Adrenal gland (tissue), 5 donors: Measurements from ENCODE around the gene KLK11.

ENCODE experiments used
- POLR2A ChIP-seq, 2 donors: fragments of 450-650 bp; IDR thresholded peaks; one replicate each; pipeline ENCODE4 v1.6.1; 2017; ENCODE audit warnings: antibody characterized with exemption in 2 of 2, mild to moderate bottlenecking in 2 of 2, moderate library complexity in 1 of 2
- TF ChIP-seq, protein P1 (sequence below), 6 experiments: fragments of 450-650 bp in 4 of 6; fragments of 200-600 bp in 2 of 6; sonication (generic) in 1 of 6; IDR thresholded peaks; 1 replicate in 5 of 6; 2 replicates in 1 of 6; pipeline versions ENCODE4 v1.5.1 to v1.8.0; 2016 to 2021; ENCODE audit warnings: antibody characterized with exemption in 6 of 6, mild to moderate bottlenecking in 2 of 6, moderate library complexity in 1 of 6
- donor health status: DM: no; HTN: no; CAD: no.

DNA sequence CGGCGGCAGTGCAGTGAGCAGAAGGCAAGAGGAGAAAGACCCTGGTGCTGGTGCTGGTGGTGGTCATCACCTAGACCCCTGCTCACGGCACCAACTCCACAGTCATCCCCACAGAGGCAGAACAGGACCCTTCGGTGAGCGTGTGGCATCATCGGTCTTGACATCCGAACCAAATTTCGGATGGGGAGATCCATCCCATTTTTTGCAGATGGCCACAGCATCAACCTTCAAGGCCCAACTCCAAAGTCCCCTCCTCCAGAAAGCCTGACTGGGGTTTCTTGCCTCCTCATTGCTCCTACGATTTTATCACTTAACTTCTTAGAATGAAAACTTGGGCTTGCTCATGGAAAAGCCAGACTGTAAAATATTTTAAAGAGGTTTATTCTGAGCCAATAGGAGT lies 17.1 kb upstream of the KLK11 start:
- TF ChIP-seq, protein P1, sequence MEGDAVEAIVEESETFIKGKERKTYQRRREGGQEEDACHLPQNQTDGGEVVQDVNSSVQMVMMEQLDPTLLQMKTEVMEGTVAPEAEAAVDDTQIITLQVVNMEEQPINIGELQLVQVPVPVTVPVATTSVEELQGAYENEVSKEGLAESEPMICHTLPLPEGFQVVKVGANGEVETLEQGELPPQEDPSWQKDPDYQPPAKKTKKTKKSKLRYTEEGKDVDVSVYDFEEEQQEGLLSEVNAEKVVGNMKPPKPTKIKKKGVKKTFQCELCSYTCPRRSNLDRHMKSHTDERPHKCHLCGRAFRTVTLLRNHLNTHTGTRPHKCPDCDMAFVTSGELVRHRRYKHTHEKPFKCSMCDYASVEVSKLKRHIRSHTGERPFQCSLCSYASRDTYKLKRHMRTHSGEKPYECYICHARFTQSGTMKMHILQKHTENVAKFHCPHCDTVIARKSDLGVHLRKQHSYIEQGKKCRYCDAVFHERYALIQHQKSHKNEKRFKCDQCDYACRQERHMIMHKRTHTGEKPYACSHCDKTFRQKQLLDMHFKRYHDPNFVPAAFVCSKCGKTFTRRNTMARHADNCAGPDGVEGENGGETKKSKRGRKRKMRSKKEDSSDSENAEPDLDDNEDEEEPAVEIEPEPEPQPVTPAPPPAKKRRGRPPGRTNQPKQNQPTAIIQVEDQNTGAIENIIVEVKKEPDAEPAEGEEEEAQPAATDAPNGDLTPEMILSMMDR (IDR thresholded peaks at IDR 0.05): no peak
- no peak for TF ChIP-seq POLR2A (IDR thresholded peaks at IDR 0.05)
